AG04449 (cell line): ENCODE results near the gene MAP3K4.

Source experiments
- CTCF ChIA-PET: fragments of 350-600 bp; formaldehyde crosslinking; extraction: SDS; loops from one replicate; lab custom pipeline; 2021; ENCODE audit warnings: antibody characterized with exemption; lab: Yijun Ruan, JAX
- POLR2A ChIA-PET: fragments of 400-600, 350-600 bp; formaldehyde crosslinking; extraction: SDS; loops from one replicate; lab custom pipeline; 2020; ENCODE audit warnings: antibody characterized with exemption, inconsistent platforms; lab: Yijun Ruan, JAX
- DNase-seq: peaks from one replicate; pipeline ENCODE4 v3.0.0-alpha.2; 2010; ENCODE audit warnings: low read depth, low spot score
- H3K4me3 ChIP-seq: 2 replicates; pipeline ENCODE4 v1.5.1; 2011; ENCODE audit warnings: low read depth, mild to moderate bottlenecking, control low read depth, low read length
- TF ChIP-seq, protein P1 (sequence below): IDR thresholded peaks from one replicate; pipeline ENCODE4 v1.5.1; 2011; ENCODE audit warnings: mild to moderate bottlenecking, moderate library complexity, low read length, control low read depth, inconsistent platforms; ENCODE audit not compliant: insufficient read depth; ENCODE audit errors: missing control alignments

MAP3K4 gene

DNA sequence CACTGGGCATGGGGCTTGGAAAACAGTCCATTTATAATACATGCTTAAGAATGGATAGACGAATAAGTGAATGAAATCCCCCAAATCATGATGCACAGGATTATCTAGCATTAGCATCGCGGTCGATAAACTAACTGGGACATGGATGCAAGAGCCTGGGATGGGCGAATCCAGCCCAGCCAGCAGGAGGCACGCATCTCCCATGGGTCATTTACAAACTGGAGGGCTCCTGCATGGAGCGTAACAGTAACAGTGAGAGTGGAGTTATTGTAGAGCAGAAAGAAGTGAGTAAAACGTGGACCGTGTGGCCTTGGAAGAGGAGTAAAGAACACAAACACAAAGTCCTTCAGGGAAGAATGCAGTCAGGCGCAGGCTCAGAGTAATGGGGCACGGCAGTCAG, 145.8 kb downstream of the MAP3K4 start:
- ChIA-PET CTCF (no interaction called here), POLR2A (no interaction called here)
- no peak overlapping the region for H3K4me3 ChIP-seq
- no peak for DNase-seq
- TF ChIP-seq, protein P1, sequence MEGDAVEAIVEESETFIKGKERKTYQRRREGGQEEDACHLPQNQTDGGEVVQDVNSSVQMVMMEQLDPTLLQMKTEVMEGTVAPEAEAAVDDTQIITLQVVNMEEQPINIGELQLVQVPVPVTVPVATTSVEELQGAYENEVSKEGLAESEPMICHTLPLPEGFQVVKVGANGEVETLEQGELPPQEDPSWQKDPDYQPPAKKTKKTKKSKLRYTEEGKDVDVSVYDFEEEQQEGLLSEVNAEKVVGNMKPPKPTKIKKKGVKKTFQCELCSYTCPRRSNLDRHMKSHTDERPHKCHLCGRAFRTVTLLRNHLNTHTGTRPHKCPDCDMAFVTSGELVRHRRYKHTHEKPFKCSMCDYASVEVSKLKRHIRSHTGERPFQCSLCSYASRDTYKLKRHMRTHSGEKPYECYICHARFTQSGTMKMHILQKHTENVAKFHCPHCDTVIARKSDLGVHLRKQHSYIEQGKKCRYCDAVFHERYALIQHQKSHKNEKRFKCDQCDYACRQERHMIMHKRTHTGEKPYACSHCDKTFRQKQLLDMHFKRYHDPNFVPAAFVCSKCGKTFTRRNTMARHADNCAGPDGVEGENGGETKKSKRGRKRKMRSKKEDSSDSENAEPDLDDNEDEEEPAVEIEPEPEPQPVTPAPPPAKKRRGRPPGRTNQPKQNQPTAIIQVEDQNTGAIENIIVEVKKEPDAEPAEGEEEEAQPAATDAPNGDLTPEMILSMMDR: no peak

DNA sequence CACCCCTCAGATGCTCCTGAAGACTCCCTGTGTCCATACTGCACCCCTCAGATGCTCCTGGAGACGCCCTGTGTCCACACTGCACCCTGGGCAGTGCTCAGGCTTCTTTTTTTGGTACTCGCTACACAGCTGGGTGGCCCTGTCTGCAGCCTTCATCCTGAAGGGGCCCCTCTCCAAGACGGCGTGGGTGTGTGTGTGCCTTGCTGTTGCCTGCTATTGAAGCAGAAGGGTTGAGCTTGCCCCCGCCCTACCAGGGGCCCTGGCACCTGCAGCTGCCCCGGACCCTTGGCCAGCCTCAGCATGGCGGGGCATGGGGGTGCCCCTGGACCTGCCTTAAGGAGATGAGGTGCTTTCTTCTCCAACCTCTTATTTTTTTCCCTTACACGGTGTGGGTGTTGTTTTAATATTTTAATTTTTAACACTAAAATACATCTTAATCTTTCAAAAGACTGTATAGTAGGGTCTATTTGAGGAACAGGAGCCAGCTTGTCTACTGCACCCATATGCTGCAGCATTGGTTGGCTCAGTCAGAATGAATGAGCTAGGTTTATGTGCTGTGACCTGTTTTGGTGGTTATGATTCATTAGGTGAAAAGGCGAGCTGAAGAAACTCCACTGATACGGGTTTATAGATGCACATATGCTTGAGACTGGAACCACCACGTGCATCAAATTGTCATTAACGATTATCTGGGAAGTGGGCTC, 146.4 kb downstream of the MAP3K4 start:
- ChIA-PET CTCF (interaction anchor here (1.1 kb wide), 1 partner anchor 236 kb away, joined by 3 read pairs; no protein-coding TSS in a partner anchor), POLR2A (no interaction called here)
- no peak overlapping the region for H3K4me3 ChIP-seq
- no peak for DNase-seq
- TF ChIP-seq, protein P1: no peak

DNA sequence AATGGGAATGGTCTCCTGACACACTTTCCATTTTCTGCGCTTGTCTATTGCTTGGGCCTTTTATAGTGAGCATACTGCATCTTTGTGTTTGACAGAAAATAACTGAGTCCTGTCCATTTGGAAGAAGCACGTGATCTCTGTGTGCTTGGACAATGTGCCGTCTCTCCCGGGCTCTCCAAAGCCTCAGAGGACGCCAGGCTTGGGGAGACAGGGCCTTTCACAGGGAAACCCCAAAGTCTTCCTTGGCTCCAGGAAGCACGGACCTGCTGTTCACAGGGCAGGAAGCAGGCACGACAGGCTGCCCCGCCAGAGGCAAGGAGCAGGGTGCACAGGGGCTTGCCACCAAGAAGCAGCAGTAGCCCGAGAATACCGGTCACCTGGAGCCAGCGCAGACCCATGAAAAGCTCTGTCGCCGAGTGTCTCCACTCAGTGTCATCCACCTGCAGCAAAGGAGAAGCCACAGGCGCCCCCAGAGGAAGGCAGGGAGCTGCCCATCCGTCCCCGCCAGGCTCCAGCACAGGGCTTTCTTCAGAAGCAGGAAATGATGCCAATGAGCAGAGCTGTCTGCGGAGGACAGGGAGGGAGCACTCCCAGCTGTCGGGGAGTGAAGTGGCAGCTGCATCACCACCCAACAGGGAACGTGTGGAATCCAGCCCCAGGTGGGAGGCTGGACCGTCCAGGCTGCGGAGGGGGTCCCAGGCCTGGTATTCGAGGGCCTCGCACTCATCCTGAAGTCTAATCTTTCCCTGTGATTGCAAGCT, 147.2 kb downstream of the MAP3K4 start:
- ChIA-PET POLR2A (no interaction called here), CTCF (interaction anchor here (1.1 kb wide), 1 partner anchor 235 kb away, joined by 3 read pairs; no protein-coding TSS in a partner anchor)
- TF ChIP-seq, protein P1: no peak
- no peak overlapping the region for H3K4me3 ChIP-seq
- DNase-seq: no peak

DNA sequence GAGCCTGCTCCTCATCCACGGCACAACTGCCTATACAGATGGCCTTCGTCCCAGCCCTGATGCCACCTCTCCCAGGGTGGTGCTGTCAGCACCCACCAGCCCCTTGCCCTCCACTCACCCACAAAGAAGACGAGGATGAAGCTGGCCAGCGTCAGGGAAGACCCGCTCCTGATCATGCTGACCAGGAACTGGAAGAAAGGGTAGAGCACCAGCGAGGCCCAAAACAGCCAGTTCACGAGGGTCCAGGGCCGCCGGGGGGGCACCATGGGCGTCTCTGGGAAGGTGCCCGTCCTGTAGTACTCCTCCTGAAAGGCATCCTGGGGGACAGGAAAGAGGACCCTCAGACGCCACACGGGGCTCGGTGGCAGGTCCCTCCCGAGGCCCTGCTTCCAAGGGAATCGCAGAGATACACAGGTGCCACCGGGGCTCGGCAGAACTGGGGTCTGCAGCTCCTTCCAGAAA, 147.8 kb downstream of the MAP3K4 start:
- TF ChIP-seq, protein P1: no peak
- ChIA-PET CTCF (no interaction called here), POLR2A (no interaction called here)
- DNase-seq: no peak
- H3K4me3 ChIP-seq: no peak overlapping the region

DNA sequence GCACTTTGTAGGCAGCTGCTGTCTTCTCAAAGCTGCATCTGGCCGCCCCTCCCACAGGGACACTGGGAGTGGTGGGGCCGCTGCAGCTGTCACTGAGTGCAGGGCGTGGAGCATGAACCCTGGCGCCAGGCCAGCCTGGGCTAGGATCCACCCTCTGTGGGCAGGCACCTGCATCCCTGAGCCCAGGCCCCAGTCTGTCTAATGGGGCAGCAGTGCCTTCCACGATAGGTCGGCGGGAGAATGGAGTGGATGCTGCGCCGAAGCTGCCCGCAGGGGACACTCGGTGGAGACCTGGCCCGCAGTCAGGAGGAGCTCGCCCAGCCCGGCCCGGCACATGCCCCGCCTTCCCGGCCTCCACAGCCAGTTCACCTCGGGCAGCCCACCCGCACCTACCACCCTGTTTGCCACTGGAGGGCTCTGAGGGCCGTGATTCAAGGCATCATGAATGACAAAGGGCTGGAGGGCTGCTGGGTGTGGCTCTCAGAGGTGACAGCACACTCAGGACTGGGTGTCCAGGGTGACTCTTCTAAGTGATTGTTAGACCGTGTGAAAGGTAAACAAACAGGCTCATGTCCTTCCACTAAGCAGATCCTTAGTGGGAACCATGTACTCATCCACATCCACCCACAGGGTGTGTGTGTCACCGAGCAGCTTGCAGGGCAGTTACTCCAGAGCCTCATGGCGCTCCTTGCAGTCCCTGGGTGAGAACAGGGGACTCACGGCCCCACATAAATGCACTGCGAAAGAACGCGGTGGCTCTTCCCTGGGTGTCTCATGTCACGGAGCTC, 148.4 kb downstream of the MAP3K4 start:
- DNase-seq: no peak
- ChIA-PET CTCF (interaction anchor here (0.7 to 1.5 kb wide), 5 partner anchors 9 to 18 kb away, joined by 3 to 6 read pairs (median 3); no protein-coding TSS in a partner anchor), POLR2A (no interaction called here)
- no peak overlapping the region for H3K4me3 ChIP-seq
- TF ChIP-seq, protein P1: no peak
